Measurements from ENCODE around the gene ARMC2.
"Not testable (repeated sequence)": the region's sequence is repeated elsewhere in the genome, so short reads cannot be mapped to it uniquely, and the experiment has no call there.

The ARMC2 gene

DNA sequence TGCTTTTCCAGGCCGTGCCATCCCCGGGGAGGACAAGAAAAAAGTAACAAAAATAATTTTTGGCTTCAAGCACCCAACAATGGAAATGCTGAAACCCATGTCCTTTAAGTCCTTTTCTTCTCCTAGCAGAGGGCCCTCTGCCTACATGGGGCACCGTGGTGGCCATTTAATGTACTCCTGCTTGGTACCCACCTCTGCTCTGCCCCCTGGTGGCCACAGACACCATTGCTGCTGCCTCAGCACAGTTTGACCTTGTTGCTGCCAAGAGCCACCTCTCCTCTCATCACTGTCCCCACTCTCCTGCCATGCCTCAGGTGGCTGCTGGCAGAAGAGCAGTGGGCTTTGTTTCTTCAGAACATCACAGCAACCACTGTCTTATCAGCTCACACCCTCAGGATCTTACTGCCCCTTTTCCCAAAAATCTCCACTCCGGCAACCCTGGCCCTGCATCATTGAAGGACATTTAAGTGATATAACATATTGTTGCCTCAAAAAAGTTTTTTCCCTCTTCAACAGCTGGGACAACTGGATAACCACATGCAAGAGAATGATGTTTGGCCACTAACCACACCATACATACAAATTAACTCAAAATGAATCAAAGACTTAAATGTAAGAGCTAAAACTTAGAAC, 12.9 kb upstream of the ARMC2 start:
- DNase-seq: peak; percentile 38

GRCh38 chr6:108836061-108836460, 12.2 kb upstream of the ARMC2 start:
- DNase-seq: no peak

- no peak for DNase-seq
Observed at GRCh38 chr6:108837236-108837971, 10.8 kb upstream of the ARMC2 start.

DNA sequence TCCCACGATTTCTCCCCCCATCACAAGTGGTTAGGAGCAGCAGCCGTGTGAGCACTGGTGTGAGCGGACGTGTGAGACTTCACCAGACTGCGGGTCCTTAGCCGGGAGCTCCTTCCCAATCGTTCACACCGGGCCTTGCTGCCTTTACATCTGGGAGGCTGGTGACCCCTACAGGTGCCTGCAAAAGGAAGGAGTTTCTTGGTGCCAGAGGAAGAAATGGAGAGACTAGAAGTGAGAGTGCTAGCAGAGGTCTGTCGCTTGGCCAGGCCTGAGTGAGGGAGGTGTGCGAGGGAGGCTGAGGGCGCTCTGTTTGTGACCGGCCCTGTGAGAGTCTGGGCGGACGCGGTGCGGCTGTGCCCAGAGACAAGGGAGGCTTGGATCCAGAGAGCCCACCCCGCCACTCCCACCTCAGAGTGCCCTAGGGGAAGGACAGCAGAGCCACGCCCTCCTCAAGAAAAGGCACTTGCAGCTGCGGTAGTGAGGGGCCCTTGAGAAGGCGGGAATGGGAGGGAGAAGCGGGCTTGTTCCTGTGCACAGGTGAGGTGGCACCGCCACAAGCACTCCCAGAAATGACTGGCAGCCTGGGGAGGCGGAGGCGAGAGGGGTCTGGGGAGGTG, 10.0 kb upstream of the ARMC2 start:
- DNase-seq: no peak

GRCh38 chr6:108839083-108839642, 9.1 kb upstream of the ARMC2 start:
- no peak for DNase-seq

DNA sequence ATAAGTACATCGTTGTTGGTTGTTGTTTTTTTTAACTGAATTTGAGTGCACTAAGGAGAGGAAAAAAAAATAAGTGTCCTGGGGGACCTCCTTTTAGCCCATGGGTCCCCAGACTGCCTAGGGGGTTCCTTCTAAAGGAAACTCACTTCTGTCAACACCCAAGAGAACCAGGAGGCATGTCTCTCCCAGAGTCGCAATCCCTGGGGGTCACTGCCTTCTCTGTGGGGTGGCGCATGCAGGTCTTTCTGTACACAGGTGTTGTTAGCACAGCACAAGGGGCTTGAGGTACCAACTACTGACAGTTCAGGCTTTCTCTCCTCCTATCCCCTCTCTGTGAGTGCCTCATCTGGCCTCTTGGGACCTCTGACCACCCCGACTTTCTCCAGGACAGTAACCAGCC, 7.3 kb upstream of the ARMC2 start:
- DNase-seq: no peak

DNA sequence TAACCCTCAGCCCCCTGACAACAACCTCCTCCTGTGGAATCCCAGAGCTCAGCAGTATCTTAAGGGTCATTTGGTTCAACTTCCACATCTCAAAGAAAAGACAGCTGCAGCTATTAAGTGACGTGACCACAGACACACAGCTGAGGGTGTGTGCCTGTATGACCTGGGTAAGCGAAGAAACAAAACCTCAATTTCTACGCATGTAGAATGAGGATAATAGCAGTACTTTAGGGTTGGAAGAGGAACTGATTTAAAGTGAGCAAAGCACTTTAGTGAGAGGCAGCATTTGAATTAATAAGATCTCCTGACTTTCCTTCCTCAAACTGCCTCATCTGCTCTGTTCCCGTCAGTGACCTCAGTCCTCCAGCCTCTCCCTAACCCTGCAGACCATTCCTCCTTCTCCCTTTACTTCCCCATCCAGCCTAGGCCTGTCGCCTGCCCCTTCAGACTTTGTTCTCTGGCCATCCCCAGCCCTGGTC, 6.8 kb upstream of the ARMC2 start:
- no peak for DNase-seq

DNA sequence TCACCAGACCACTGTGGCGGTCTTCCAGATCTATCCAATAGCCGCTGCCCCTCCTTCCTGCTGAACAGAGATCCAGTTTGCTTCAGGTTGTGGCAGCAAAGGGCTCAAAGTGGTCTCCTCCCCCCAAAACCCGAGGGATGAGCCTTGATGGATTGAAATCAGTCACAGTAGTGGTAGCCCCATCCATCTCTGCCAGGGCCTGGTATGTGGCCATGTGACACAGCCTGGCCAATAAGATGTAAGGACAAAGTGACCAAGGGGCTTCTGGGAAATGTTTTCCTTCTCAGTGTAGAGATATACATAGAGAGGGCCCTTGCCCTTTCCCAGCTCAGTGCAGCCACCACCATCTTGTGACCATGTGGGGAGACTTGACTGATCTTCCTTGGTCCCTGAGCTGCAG, 4.1 kb upstream of the ARMC2 start:
- DNase-seq: no peak

DNA sequence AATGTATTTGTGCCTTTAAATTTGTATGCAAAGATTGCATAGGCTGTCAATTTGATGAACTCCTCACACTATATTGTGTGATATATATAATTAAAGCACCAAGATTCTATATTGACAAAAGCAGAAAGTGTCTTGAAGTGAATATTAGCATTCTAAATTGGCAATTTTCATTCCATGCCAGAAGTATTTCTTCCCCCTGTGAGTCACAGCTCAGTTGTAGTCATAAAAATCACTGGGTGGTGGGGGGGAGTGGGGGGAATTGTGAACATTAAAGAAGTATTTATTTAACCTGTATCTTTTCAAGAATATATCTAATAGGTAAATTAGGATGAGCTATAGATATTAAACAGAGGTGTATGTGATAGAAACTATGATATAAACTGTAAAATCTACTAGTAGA, 3.1 kb upstream of the ARMC2 start:
- no peak for DNase-seq

DNA sequence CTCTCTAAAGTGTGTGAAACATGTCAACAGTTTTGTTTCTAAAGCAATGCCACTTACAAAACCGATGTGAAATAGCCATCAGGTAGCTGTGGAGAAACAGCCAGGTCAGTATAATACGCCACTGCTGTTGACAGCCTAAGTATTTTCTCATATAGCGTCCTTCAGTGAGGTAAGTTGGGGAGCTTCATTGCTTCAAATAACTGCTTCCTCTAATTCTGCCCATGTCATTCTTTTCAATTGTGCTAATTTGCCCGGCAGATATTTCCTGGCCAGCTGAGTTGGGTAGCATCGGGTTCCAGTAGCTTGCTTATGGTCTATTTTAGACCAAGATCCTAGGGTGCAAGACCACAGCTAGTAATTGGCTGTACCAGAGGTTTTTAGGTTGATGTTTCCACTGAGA, 2.1 kb upstream of the ARMC2 start:
- no peak for DNase-seq

DNA sequence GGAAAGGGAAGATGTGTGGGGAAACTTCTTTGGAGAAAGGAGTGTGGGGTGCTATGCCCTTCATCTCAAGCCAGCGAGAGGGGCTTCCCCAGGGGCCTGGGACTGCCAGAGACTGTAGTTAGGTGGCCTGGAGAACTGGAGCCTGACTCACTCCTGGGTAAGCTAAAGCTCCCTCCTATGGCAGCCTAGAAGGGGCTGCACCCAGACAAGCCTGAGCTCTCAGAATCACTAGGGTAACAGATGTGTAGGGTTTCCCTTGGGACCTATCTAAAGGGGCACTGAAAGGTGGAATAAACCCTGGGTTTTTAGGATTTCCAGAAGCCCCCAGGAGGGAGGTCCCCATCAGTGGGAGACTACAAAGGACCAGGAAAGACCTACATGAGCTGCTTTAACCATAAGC, 1.6 kb upstream of the ARMC2 start:
- DNase-seq: peak; percentile 31

DNA sequence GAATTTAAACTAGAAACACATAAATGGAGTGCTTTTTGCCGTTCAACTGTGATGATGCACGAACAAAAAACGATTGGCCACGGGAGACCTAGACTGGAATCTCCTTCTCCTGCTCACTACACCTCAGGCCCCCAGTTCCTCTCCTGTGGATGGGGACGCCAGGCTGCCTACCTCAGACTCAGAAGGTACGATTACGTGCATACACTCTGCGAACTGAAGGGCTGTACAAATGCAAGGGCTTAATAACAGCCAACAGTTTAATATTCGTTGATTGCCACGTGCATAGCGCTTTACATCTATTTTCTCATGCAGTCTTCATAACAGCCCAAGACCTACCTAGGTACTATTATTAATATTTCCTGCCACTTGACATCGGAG, 495 bp upstream of the ARMC2 start:
- DNase-seq: no peak

DNA sequence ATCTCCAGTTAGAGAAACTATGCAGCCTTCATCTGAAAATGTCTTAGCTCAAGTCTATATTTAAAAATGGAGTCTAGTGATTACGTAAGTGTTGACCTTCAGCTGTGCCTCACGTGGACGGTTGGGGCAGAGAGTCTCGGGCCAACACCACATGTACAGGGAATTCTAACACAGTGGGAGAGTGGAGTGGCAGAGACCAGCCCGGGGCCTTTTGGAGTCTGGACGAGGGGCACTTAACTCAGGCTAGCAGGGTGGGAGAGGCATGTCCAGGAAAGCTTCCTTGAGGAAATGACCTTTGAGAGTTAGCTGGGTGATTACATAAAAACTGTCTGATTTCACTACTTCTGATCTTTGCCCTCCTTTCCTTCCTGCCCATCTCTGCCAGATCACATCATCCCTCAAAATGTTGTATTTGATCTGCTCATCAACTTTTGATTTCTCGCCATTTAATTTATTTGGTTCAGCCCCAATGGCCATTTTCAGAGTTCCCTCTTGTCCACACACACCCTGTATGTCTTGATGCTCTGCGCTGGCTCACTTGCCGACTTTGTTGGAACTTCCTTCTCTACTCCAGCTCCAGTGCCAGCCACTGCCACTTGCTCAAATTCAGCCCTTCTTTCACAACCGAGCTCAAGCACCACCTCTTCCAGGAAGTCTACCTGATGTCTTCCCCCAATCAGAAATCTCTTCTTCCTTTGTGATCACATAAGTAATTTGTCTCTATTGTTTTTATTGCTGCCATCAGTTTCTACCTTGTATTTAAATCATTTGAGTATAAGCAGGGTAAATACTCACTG, 2.6 kb downstream of the ARMC2 start:
- DNase-seq: no peak

DNA sequence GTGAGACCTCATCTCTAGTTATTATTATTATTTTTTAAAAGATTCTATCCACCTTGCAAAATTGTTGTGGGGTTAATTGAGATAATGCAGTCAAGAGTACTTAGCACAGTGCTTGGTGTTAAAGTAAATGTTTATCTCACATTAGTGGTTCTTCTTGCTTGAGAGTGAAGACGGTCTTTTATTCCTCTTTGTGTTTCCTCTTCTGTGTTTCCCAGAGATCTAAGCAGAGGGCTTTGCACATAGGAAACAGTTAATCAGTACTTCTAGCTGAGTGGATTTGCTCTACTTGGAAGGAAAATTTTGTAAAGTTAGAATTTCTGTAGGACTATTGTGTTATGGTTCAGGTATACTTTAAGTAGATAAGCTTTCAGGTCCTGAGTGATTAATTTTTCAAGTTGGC, 3.5 kb downstream of the ARMC2 start:
- no peak for DNase-seq

DNA sequence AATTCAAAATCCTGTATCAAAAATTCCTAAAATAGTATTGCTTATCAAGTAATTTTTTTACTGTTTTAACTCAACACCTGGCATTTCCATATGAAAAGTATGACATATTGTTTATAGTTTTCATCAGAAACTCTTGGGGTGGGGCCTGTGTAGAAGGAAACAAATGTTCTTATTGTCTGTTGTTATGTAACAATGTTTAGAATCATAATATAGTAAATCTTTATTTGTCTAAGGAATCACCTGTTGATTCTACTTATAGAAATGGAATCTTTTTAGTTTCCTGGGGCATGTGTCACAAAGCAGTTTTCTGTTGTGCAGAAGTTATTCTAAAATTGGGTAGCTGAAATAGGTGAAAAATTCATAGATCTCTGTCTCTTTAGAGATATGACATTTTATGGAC, 4.9 kb downstream of the ARMC2 start:
- no peak for DNase-seq

- no peak for DNase-seq
Observed at GRCh38 chr6:108862479-108863191, 14.4 kb downstream of the ARMC2 start.

- DNase-seq: not testable (repeated sequence)
Observed at GRCh38 chr6:108865751-108866286, 17.6 kb downstream of the ARMC2 start.

- DNase-seq: no peak
Observed at GRCh38 chr6:108866798-108867197, 18.6 kb downstream of the ARMC2 start.

GRCh38 chr6:108868647-108869046, 20.4 kb downstream of the ARMC2 start:
- DNase-seq: no peak

GRCh38 chr6:108869876-108870275, 21.7 kb downstream of the ARMC2 start:
- DNase-seq: no peak

GRCh38 chr6:108870357-108870756, 22.1 kb downstream of the ARMC2 start:
- DNase-seq: no peak

DNA sequence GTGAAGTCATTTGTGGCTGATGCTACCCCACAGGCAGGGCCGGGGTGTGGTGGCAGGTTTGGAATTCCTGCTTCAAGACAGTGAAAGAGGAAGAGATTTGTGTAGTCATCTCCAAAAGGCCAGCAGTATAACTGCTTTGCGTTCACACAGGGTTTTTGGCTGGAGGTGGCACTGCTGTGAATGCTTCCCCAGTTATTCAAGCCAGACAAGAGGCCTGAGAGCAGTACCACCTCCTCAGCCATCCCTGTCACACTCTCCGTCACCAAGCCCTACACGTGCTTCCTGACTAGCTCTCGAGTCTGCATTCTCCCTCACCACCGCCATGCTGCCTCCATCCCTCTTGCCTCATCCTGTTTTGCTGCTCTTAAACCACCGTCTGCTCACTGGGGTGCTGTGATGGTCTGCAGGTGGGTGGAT, 23.9 kb downstream of the ARMC2 start:
- DNase-seq: no peak

Measured in NCI-H2171 (cell line).